ENCODE measurements around the gene ZNF524. TPM values are rescaled to one million over a fixed set of nuclear protein-coding genes. Genes with fewer than 3 reads are reported as not detected.
A peak's percentile ranks its signal among the peaks of the same experiment; 100 is the strongest.
"Not testable (repeated sequence)": the region's sequence is repeated elsewhere in the genome, so short reads cannot be mapped to it uniquely, and the experiment has no call there.

The ZNF524 gene
- total RNA-seq, 2 donors from 2014 or later = 30.4 to 33.9 TPM

GRCh38 chr19:55567708-55568328 lies 32.3 kb upstream of the ZNF524 start:
- Histone ChIP-seq H3K4me3 (no peak overlapping the region), H3K27ac (no peak overlapping the region), H3K4me1 (no peaks in the 10 kb centered on the region), H3K36me3 (no peaks in the 10 kb centered on the region), H3K27me3 (no peaks in the 10 kb centered on the region), H3K9ac (ENCODE audit: low read depth in 2 of 2, low read length in 2 of 2) (no peak overlapping the region), H3K9me3 (no peaks in the 10 kb centered on the region)
- TF ChIP-seq, protein P1, sequence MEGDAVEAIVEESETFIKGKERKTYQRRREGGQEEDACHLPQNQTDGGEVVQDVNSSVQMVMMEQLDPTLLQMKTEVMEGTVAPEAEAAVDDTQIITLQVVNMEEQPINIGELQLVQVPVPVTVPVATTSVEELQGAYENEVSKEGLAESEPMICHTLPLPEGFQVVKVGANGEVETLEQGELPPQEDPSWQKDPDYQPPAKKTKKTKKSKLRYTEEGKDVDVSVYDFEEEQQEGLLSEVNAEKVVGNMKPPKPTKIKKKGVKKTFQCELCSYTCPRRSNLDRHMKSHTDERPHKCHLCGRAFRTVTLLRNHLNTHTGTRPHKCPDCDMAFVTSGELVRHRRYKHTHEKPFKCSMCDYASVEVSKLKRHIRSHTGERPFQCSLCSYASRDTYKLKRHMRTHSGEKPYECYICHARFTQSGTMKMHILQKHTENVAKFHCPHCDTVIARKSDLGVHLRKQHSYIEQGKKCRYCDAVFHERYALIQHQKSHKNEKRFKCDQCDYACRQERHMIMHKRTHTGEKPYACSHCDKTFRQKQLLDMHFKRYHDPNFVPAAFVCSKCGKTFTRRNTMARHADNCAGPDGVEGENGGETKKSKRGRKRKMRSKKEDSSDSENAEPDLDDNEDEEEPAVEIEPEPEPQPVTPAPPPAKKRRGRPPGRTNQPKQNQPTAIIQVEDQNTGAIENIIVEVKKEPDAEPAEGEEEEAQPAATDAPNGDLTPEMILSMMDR (IDR thresholded peaks at IDR 0.05) = no peak
- intact Hi-C loops (cut with DNase I) = no loop called here
- no peak for DNase-seq

GRCh38 chr19:55569477-55569876 lies 30.6 kb upstream of the ZNF524 start:
- H3K4me3 ChIP-seq; H3K27me3 ChIP-seq; H3K36me3 ChIP-seq; H3K9me3 ChIP-seq; H3K4me1 ChIP-seq; H3K9ac ChIP-seq (ENCODE audit: low read depth in 2 of 2, low read length in 2 of 2); intact Hi-C loops (cut with DNase I); H3K27ac ChIP-seq; DNase-seq: not testable (repeated sequence)

DNA sequence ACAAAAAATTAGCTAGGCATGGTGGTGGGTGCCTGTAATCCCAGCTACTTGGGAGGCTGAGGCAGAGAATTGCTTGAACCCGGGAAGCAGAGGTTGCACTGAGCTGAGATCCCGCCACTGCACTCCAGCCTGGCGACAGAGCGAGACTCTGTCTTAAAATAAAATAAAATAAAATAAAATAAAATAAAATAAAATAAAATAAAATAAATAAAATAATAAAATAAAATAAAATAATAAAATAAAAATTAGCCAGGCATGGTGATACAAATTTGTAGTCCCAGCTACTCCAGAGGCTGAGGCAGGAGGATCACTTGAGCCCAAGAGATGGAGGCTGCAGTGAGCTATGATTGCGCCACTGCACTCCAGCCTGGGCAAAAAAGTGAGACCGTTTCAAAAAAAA lies 26.2 kb upstream of the ZNF524 start:
- H3K36me3 ChIP-seq; H3K27me3 ChIP-seq; H3K9me3 ChIP-seq; DNase-seq; H3K4me3 ChIP-seq; intact Hi-C loops (cut with DNase I); H3K9ac ChIP-seq (ENCODE audit: low read depth in 2 of 2, low read length in 2 of 2); H3K4me1 ChIP-seq; H3K27ac ChIP-seq: not testable (repeated sequence)

GRCh38 chr19:55576746-55577145 lies 23.3 kb upstream of the ZNF524 start:
- H3K4me3 ChIP-seq = no peak overlapping the region
- H3K4me1 ChIP-seq = peaks cover 7% of the 10 kb centered on the region
- no peak for DNase-seq
- no peaks in the 10 kb centered on the region for H3K27me3 ChIP-seq
- H3K27ac ChIP-seq = no peak overlapping the region
- no peak overlapping the region for H3K9ac ChIP-seq (ENCODE audit: low read depth in 2 of 2, low read length in 2 of 2)
- TF ChIP-seq, protein P1 (IDR thresholded peaks at IDR 0.05) = no peak
- no peaks in the 10 kb centered on the region for H3K36me3 ChIP-seq
- H3K9me3 ChIP-seq = no peaks in the 10 kb centered on the region
- intact Hi-C loops (cut with DNase I) = no loop called here

DNA sequence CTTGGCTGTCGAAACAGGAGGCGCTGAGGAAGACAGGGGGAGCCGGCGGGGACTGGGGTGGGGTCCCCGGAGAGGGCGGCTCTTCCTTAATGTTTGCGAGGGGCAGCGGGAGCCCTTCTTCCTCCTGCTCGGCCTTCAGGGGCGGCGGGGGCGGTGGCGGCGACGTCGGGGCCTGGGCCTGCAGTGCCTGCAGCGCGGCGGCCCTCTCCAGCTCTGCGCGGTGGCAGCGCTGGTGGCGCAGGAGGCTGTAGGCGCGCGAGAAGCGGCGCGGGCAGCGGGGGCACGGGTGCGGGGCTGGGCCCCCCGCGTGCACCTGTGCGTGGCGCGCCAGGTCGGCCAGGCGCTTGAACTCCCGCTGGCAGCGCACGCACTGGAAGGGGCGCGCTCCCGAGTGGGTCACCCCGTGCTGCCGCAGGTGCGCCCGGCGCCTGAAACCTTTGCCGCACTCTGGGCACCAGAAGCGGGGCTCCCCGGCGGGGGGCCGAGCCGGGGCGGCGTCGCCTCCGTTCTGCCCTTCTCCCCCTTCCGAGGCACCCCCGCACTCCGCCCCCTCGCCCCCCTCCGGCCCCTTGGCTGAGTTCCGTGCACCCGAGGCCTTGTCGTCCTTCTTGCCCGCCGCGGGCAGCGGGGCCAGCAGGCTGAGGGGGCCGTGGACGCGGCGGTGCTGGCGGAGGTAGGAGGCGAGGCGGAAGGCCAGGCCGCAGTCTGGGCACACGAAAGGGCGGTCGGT lies 21.9 kb upstream of the ZNF524 start:
- H3K27me3 ChIP-seq = no peaks in the 10 kb centered on the region
- no peak overlapping the region for H3K4me3 ChIP-seq
- intact Hi-C loops (cut with DNase I) = no loop called here
- TF ChIP-seq, protein P1 (IDR thresholded peaks at IDR 0.05) = no peak
- no peak for DNase-seq
- H3K9ac ChIP-seq (ENCODE audit: low read depth in 2 of 2, low read length in 2 of 2) = no peak overlapping the region
- peaks cover 7% of the 10 kb centered on the region for H3K4me1 ChIP-seq
- H3K27ac ChIP-seq = no peak overlapping the region
- H3K9me3 ChIP-seq = no peaks in the 10 kb centered on the region
- no peaks in the 10 kb centered on the region for H3K36me3 ChIP-seq

- H3K9me3 ChIP-seq = no peaks in the 10 kb centered on the region
- peaks cover 7% of the 10 kb centered on the region for H3K4me1 ChIP-seq
- DNase-seq = no peak
- H3K27me3 ChIP-seq = no peaks in the 10 kb centered on the region
- H3K36me3 ChIP-seq = no peaks in the 10 kb centered on the region
- TF ChIP-seq, protein P1 (IDR thresholded peaks at IDR 0.05) = no peak
- H3K4me3 ChIP-seq = no peak overlapping the region
- peak overlapping the region in 1 of 2 donors; percentile 76 for H3K9ac ChIP-seq (ENCODE audit: low read depth in 2 of 2, low read length in 2 of 2)
- H3K27ac ChIP-seq = no peak overlapping the region
- intact Hi-C loops (cut with DNase I) = no loop called here
These were observed 21.0 kb upstream of the ZNF524 start for GRCh38 chr19:55578761-55579747.

Data from colonic mucosa (tissue), 4 donors.